Pancreas (tissue), 10 donors: ENCODE results near the gene SLC1A7. TPM values are rescaled to one million over a fixed set of nuclear protein-coding genes. Genes with fewer than 3 reads are reported as not detected.
A peak's percentile ranks its signal among the peaks of the same experiment; 100 is the strongest.

Source experiments
- ATAC-seq, 4 donors: fragments of 200-7000 bp; cut with Tn5 transposase; one replicate each; pipeline versions ENCODE4 v1.8.0 to v1.9.1; 2020; ENCODE audit warnings: mild to moderate bottlenecking in 4 of 4, moderate library complexity in 4 of 4
- DNase-seq, 6 donors: peaks; one replicate each; pipeline ENCODE4 v3.0.0-alpha.2; 2020
- FAIRE-seq: peaks from 2 replicates; lab custom pipeline; 2012; peaks lifted over from hg19 to GRCh38; lab: Jason Lieb, UNC
- H3K27ac ChIP-seq, 4 donors: fragments of 200-600 bp; sonication (generic); 1 replicate in 3 of 4; 2 replicates in 1 of 4; pipeline versions ENCODE4 v1.5.0 to v1.8.0; 2020
- H3K27me3 ChIP-seq, 4 donors: fragments of 200-600 bp; one replicate each; pipeline ENCODE4 v1.8.0; 2021
- H3K36me3 ChIP-seq, 3 donors: fragments of 200-600 bp; sonication (generic) in 1 of 3; one replicate each; pipeline versions ENCODE4 v1.5.0 to v1.8.0; 2020 to 2021
- H3K4me1 ChIP-seq, 3 donors: fragments of 200-600 bp; one replicate each; pipeline ENCODE4 v1.8.0; 2021
- H3K4me3 ChIP-seq, 4 donors: fragments of 200-600 bp; sonication (generic) in 2 of 4; one replicate each; pipeline versions ENCODE4 v1.5.0 to v1.8.0; 2020 to 2021
- H3K9me3 ChIP-seq, 4 donors: fragments of 200-600 bp; one replicate each; pipeline ENCODE4 v1.8.0; 2021
- whole genome bisulfite sequencing, 2 donors: extraction: QIAGEN DNeasy Blood & Tissue Kit; methylation state at CpG; one replicate each; pipeline ENCODE4 v1.1.7; 2013; 5-methylcytosine and 5-hydroxymethylcytosine counted together
- intact Hi-C, 3 donors: fragments of 100-400 bp; cut with DNase I; formaldehyde crosslinking; loops; one replicate each; pipeline versions ENCODE4 v1.11.1 to v1.14.2; 2022
- polyA plus RNA-seq, 2 donors: library from polyadenylated mRNA; stranded (reverse); fragments of 200-250 nt; gene quantifications; one replicate each; pipeline ENCODE4 v1.2.3, GENCODE V29; 2013
- total RNA-seq, 6 donors: library from RNA; stranded (reverse); fragmentation: NEBNext Ultra II Directional in 4 of 6; extraction: Animal tissue kit (Norgen Biotek cat#: 25700) in 4 of 6; gene quantifications; one replicate each; pipeline versions ENCODE4 v1.2.1 to v1.2.4, GENCODE V29; 2021 to 2023
- TF ChIP-seq, protein P1 (sequence below), 4 donors: fragments of 200-600 bp; sonication (generic) in 3 of 4; IDR thresholded peaks; one replicate each; pipeline versions ENCODE4 v1.5.0 to v1.8.0; 2021; ENCODE audit warnings: antibody characterized with exemption in 4 of 4
- donor health status: healthy with polysubstance abuse.
- donor health status: DM: no; HTN: no; CAD: no; lungs with moderate emphysema.
- donor health status: DM: no; HTN: no; CAD: no.
- donor health status: control.
- donor health status: control.
- donor health status: Bipolar disorder and iron deficiency.
- donor health status: DM: yes; HTN: yes; CAD: no.
- donor health status: DM: no; HTN: no; CAD: no.
- donor health status: DM: no; HTN: no; CAD: no.
- donor health status: DM: yes; HTN: yes; CAD: no.

Gene SLC1A7
- total and polyA plus RNA-seq, 8 donors: 0.15 to 0.35 TPM; not detected in 6

DNA sequence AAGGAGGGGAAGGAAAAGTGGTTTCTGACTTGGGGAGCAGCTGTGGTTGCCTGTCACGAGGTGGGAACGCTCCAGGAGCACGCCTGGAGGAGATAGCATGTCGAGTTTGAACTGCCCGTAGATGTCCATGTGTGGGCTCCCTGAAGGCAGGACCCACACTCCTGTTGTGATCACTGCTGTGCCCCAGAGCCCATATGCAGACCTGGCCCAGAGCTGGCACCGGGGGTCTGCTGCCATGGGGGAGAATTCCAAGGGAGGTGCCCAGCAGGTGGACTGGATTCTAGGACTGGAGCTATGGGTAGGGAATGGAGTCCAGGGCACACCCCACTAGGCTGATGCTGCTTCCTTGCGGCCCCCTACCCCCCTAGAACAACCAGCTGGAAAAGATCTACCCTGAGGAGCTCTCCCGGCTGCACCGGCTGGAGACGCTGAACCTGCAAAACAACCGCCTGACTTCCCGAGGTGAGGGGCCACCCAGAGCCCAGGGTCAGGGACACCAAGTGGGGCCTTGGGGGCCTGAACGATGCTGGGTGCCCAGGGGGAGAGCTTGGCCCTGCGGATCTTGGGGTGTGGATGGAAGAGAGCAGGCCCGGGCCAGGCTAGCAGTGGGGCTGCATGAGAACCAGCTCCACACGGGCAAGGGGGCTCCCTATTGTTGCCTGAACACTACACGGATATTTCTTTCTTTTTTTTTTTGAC is 71.1 kb downstream of the SLC1A7 start:
- intact Hi-C loops: no loop called here
- 80 to 83% methylated on average over 17 of the region's 17 CpGs for whole genome bisulfite sequencing, 2 donors
- no peak for FAIRE-seq

GRCh38 chr1:53070621-53071020 is 71.8 kb downstream of the SLC1A7 start:
- Histone ChIP-seq H3K27me3 (no peaks in the 10 kb centered on the region), H3K27ac (no peak overlapping the region), H3K4me1 (no peaks in the 10 kb centered on the region), H3K9me3 (no peaks in the 10 kb centered on the region), H3K4me3 (no peak overlapping the region), H3K36me3 (no peaks in the 10 kb centered on the region)
- intact Hi-C loops: no loop called here
- FAIRE-seq: no peak
- WGBS, 2 donors: 93 to 96% methylated on average over 12 of the region's 12 CpGs
- TF ChIP-seq, protein P1, sequence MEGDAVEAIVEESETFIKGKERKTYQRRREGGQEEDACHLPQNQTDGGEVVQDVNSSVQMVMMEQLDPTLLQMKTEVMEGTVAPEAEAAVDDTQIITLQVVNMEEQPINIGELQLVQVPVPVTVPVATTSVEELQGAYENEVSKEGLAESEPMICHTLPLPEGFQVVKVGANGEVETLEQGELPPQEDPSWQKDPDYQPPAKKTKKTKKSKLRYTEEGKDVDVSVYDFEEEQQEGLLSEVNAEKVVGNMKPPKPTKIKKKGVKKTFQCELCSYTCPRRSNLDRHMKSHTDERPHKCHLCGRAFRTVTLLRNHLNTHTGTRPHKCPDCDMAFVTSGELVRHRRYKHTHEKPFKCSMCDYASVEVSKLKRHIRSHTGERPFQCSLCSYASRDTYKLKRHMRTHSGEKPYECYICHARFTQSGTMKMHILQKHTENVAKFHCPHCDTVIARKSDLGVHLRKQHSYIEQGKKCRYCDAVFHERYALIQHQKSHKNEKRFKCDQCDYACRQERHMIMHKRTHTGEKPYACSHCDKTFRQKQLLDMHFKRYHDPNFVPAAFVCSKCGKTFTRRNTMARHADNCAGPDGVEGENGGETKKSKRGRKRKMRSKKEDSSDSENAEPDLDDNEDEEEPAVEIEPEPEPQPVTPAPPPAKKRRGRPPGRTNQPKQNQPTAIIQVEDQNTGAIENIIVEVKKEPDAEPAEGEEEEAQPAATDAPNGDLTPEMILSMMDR (IDR thresholded peaks at IDR 0.05): no peak
- ATAC-seq: no peak
- peak in 2 of 6 donors; percentile 38 to 51 for DNase-seq

More for the DNA sequence above, 71.1 kb downstream of the SLC1A7 start:
- Histone ChIP-seq H3K27me3 (no peaks in the 10 kb centered on the region), H3K4me3 (no peak overlapping the region), H3K4me1 (no peaks in the 10 kb centered on the region), H3K9me3 (no peaks in the 10 kb centered on the region), H3K36me3 (no peaks in the 10 kb centered on the region), H3K27ac (no peak overlapping the region)
- TF ChIP-seq, protein P1 (IDR thresholded peaks at IDR 0.05): no peak
- ATAC-seq: no peak
- DNase-seq: peak in 2 of 6 donors; percentile 39

GRCh38 chr1:53069663-53070327 is 72.6 kb downstream of the SLC1A7 start:
- FAIRE-seq: no peak
- no peak overlapping the region for H3K27ac ChIP-seq
- H3K27me3 ChIP-seq: no peaks in the 10 kb centered on the region
- intact Hi-C loops: no loop called here
- no peak overlapping the region for H3K4me3 ChIP-seq
- 88 to 90% methylated on average over 31 of the region's 31 CpGs for WGBS, 2 donors
- ATAC-seq: no peak
- no peaks in the 10 kb centered on the region for H3K4me1 ChIP-seq
- H3K9me3 ChIP-seq: no peaks in the 10 kb centered on the region
- DNase-seq: peak in 2 of 6 donors; percentile 53 to 61
- no peaks in the 10 kb centered on the region for H3K36me3 ChIP-seq
- TF ChIP-seq, protein P1 (IDR thresholded peaks at IDR 0.05): no peak

- Histone ChIP-seq H3K4me1 (no peaks in the 10 kb centered on the region), H3K27me3 (no peaks in the 10 kb centered on the region), H3K9me3 (no peaks in the 10 kb centered on the region), H3K27ac (no peak overlapping the region), H3K36me3 (no peaks in the 10 kb centered on the region), H3K4me3 (no peak overlapping the region)
- TF ChIP-seq, protein P1 (IDR thresholded peaks at IDR 0.05): no peak
- intact Hi-C loops: no loop called here
- peak in 1 of 6 donors; percentile 38 for DNase-seq
- ATAC-seq: no peak
- FAIRE-seq: no peak
- WGBS, 2 donors: 78 to 83% methylated on average over 7 of the region's 7 CpGs
These were observed 73.2 kb downstream of the SLC1A7 start for GRCh38 chr1:53069265-53069662.
